KOPT-K1 (cell line): Measurements from ENCODE around the gene MS4A6E.

Experiments used
- H3K27ac ChIP-seq: fragments of 200-600 bp; sonication (generic); 2 replicates; pipeline ENCODE4 v1.5.1; 2016; ENCODE audit warnings: antibody characterized with exemption, mild to moderate bottlenecking, low read depth, low read length; ENCODE audit not compliant: poor library complexity, severe bottlenecking
- H3K36me3 ChIP-seq: fragments of 200-600 bp; sonication (generic); 2 replicates; pipeline ENCODE4 v1.5.1; 2017; ENCODE audit warnings: antibody characterized with exemption, mild to moderate bottlenecking, low read length, moderate library complexity; ENCODE audit not compliant: insufficient read depth
- H3K9me3 ChIP-seq: fragments of 200-600 bp; sonication (generic); 2 replicates; pipeline ENCODE4 v1.5.1; 2017; ENCODE audit warnings: antibody characterized with exemption, low read length, mild to moderate bottlenecking; ENCODE audit not compliant: insufficient read depth, poor library complexity, severe bottlenecking

Gene MS4A6E

GRCh38 chr11:60377401-60378136 is 50.5 kb downstream of the MS4A6E start:
- no peak overlapping the region for H3K27ac ChIP-seq
- no peaks in the 10 kb centered on the region for H3K36me3 ChIP-seq
- no peaks in the 10 kb centered on the region for H3K9me3 ChIP-seq

GRCh38 chr11:60378354-60378753 is 51.3 kb downstream of the MS4A6E start, which contains the start of gene MS4A7:
TSS of gene MS4A7 (plus strand) at chr11:60378532. CDS start at chr11:60383142, 4,610 bp downstream.
- Histone ChIP-seq H3K36me3 (no peaks in the 10 kb centered on the region), H3K27ac (no peak within 1 kb of the TSS), H3K9me3 (no peaks in the 10 kb centered on the region)

GRCh38 chr11:60389279-60389910 is 62.3 kb downstream of the MS4A6E start:
- Histone ChIP-seq H3K27ac (no peak overlapping the region), H3K36me3 (no peaks in the 10 kb centered on the region), H3K9me3 (no peaks in the 10 kb centered on the region)

- Histone ChIP-seq H3K36me3 (no peaks in the 10 kb centered on the region), H3K27ac (no peak overlapping the region), H3K9me3 (no peaks in the 10 kb centered on the region)
Measured at GRCh38 chr11:60390419-60390818, 63.4 kb downstream of the MS4A6E start.
